Smooth muscle cell of the brain vasculature (primary cell): ENCODE measurements around the gene ITGA8.
"Not testable (repeated sequence)": the region's sequence is repeated elsewhere in the genome, so short reads cannot be mapped to it uniquely, and the experiment has no call there.

Experiments used
- DNase-seq: peaks from one replicate; pipeline ENCODE4 v3.0.0-alpha.2; 2012; ENCODE audit warnings: low read depth, low spot score

ITGA8 gene

GRCh38 chr10:15620337-15620736, 99.4 kb downstream of the ITGA8 start:
- peak; percentile 10 for DNase-seq

DNA sequence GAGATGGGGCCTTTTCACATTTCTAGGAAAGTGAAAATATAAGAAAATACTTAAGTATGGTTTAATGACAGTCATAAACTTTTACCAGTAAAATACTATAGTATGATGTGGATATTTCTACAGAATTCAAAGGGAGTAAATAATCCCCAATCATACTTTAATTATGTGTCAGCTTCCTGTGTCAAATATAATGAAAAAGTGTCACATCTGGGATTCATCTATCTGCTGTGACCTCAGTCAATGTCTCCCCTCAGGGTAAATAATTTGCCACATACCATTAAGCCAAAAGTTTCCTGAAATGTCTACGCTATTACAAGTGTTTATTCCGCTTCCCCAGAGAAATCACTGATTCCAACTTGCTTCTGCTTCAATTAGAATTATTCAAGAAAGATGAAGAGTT, 110.5 kb downstream of the ITGA8 start:
- DNase-seq: no peak

- DNase-seq: no peak
Observed at GRCh38 chr10:15606377-15606776, 113.3 kb downstream of the ITGA8 start.

DNA sequence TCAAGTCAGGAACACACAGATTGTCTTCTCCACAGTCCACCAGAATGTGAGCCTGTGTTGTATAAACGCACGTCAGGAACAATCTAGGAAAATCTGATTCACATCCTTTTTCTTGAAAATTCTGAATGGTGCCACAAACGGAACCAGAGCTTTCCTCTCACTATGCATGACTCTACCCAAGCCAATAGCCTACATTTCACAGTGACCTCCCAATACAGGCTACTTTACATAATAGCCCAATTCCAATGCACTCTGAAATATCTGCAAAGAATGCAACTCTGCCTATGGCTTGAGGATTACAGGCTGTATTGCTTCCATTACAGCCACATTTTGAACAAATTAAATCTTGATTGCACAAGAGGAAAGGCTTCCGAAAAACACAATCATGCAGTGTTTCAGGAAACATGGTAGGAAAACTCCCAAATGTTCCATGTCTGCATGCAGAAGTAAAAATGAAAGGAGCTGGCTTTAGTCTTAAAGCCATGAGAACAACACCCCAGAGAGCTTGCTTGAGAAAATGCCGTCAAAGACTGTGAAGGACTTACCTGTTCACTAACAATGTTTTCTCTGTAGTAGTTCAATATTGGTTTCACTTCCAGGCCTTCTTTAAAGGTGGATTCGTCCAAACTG, 113.9 kb downstream of the ITGA8 start:
- no peak for DNase-seq

- no peak for DNase-seq
Observed at GRCh38 chr10:15603446-15604011, 116.2 kb downstream of the ITGA8 start.

- no peak for DNase-seq
Observed at GRCh38 chr10:15601819-15602218, 117.9 kb downstream of the ITGA8 start.

DNA sequence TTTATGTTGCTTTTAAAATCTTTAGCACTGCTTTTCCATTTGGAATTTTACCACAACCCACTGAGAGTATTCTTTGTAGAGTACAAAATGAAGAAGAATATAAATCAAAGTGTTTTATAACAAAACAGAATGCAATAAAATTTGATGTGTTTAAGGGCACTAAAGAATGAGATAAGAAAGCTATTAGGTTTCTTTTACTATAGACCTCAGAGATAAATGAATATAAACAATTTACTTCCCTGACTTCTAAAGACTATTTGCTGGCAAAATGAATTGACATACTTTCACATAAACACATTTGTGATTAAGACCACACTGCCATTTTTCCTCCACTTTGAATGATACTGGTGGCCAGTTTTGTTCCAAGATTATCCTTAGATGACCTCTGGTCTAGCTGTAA, 124.5 kb downstream of the ITGA8 start:
- DNase-seq: no peak

- DNase-seq: no peak
Observed at GRCh38 chr10:15591937-15592336, 127.8 kb downstream of the ITGA8 start.

DNA sequence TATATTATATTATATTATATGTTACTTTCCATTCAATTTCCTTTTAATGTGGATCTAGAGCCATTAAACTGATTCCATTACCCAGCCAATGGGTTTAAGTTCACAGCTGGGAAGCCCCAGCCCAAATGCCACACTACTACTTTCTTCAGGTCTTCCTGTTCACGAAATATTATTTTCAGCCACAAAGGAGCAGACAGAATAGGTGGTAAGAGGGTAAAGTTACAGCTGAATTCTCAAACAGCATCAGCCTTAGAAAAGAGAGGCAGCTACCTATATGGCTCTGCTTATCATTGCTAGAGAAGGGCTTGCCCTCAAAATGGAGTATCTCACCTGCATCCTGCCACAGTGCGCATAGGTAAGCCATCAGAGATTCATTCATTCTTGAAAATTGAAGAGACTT, 128.3 kb downstream of the ITGA8 start:
- DNase-seq: no peak

GRCh38 chr10:15588635-15589508, 130.8 kb downstream of the ITGA8 start:
- DNase-seq: no peak

- no peak for DNase-seq
Observed at GRCh38 chr10:15588151-15588550, 131.6 kb downstream of the ITGA8 start.

DNA sequence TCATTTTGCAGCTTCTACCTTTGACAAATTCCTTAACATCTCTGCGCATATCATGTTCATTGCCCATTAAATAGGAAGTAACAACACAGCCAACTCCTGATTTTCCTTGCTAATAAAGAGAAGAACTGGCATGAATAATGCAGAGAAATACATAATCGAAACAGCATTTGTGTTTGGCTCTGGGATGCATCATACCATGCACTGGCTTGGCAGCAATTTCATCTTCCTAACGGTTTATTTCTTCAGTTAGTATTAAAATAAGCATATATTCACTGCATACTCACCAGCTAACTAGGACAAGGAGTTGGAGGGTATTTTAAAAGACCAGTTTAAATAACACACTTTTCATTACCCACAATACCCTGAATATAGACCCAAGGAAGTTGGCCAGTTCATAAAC, 132.5 kb downstream of the ITGA8 start:
- DNase-seq: no peak

- DNase-seq: peak; percentile 37
Observed at GRCh38 chr10:15585303-15585715, 134.4 kb downstream of the ITGA8 start.

DNA sequence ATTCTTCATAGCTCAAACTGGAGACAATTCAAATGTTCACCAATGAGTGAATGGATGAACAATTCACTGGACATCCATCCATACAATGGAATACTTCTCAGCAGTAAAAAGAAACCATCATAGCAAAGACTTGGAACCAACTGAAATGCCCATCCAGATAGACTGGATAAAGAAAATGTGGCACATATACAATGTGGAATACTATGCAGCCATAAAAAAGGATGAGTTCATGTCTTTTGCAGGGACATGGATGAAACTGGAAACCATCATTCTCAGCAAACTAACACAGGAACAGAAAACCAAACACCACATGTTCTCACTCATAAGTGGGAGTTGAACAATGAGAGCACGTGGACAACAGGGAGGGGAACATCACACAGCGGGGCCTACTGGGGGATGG, 136.8 kb downstream of the ITGA8 start:
- DNase-seq: not testable (repeated sequence)

- DNase-seq: no peak
Observed at GRCh38 chr10:15579605-15580004, 140.1 kb downstream of the ITGA8 start.

DNA sequence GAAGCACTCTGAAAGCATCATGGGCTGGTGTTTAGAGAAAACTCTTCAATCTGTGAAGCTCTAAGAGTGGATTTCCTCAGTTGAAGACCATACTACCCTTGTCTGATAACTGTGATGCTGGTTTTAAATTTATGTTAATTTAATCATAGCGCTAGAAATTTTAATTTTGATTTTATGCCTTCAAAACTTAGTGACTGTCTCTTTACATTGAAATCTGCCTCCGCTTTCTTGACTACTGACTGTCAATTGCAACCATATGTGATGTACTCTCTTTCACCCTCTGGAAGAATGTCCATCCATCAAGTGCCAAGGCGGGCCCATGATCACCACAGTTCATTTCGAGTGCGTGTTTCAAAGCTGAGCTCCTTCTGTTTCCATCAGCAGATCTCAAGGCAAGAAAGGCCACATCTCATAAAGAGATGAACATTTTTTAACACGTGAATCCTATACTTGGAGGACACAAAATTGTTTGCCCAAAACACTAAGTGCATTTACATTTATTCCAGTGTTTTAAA, 147.1 kb downstream of the ITGA8 start:
- no peak for DNase-seq

DNA sequence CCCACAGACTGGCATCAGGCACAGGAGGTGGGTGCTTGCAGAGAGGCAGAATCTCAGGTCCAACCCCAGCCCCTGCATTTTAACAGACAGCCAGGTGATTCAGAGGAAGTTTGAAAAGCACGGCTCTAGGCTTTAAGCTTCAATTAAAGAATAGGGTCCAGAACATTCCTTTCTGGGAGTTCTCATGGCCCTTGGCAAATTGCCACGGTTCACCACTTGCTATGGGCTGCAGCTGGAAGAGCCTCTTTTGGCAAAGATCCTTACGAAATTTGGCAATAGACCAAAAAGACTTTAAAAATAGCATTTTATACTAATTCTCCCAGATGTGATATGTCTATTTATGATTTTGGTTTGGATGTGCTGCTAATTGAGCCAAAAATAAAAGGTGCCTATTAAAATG, 148.1 kb downstream of the ITGA8 start:
- peak; percentile 79 for DNase-seq

DNA sequence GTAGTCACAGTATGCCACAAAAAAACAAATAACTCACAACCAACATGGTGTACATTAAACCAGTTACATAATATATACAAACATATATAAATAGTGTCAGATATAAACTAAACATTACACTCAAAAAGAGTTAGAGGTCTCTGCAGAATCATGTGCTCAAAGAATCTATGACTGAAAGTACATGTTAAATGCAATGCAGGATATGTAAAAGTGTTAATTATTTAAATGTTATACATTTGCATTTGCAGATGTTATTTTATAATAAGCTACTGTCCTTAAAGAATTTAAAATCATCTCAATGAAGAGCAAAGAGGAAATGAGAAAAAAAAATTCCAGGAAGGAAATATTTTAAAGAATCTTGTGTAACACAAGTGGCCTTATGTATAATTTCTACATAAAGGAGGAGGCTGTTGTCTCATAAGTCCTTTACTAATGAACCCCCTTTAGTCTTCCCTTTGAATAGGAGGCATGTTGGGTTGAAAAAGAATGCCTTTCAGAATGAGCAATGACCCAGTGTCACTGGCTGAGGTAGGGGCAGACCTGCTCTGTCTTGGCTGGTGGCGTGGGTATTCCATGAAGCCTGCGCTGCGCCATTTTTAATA, 148.9 kb downstream of the ITGA8 start:
- DNase-seq: no peak

DNA sequence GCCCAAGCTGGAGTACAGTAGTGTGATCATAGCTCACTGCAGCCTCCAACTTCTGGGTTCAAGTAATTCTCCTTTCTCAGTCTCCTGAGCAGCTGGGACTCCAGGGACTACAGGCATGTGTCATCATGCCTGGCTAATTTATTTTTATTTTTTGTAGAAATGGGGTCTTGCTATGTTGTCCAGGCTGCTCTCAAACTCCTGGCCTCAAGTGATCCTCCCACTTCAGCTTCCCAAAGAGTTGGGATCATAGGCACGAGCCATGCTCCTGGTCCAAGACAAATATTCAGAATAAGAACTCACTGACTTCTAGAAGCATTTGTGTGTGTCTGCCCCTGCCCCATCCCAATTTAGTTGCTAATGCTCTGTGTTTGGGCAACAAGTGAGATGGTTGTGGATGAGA, 151.8 kb downstream of the ITGA8 start:
- DNase-seq: no peak

GRCh38 chr10:15563246-15563645, 156.5 kb downstream of the ITGA8 start:
- DNase-seq: no peak

DNA sequence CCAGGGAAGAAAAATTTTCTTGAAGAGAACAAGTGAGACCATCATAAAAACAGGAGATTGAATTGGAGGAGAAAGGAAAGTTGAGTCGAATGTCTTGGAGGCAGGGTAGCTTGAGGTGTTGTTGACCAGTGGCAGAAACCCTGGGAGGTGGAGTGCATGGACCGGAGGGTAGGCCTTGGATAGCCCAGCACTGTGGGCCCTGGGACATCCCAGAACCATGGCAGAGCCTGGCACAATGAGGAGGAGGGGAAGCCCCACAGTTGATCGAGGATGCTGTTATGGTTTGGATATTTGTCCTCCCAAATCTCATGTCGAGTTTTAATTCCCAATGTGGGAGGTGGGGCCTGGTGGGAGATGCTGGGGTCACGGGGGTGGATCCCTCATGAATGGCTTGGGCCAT, 157.1 kb downstream of the ITGA8 start:
- DNase-seq: no peak

DNA sequence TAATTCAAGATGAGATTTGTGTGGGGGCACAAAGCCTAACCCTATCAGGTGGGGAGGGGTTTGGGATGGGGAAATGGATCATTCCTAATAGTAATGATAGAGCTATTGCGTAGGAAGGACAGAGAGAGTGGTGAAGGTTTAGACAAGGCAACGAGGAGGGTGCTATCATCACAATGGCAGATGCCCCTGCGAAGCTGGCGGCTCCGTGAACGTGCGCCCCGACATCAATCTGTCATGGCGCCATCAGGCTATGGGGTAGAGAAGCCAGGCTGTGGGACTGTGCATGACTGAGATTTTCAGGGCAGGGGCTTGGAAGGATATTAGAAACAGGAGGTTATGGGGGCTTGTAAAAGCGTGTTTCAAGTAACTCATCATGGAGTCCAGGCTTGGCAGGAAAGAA, 157.6 kb downstream of the ITGA8 start:
- no peak for DNase-seq
